Breast epithelium (tissue), 3 donors: ENCODE data around the gene PARP16.

Experiments used
- POLR2A ChIP-seq: fragments of 450-650 bp; IDR thresholded peaks from one replicate; pipeline ENCODE4 v1.6.1; 2016; ENCODE audit warnings: antibody characterized with exemption, mild to moderate bottlenecking, moderate library complexity
- POLR2AphosphoS5 ChIP-seq, 3 donors: sonication (generic); formaldehyde crosslinking; IDR thresholded peaks; one replicate each; pipeline ENCODE4 v1.6.1; 2017; ENCODE audit warnings: antibody characterized with exemption in 3 of 3
- TF ChIP-seq, protein P1 (sequence below), 3 donors: fragments of 450-650 bp; IDR thresholded peaks; one replicate each; pipeline ENCODE4 v1.5.1; 2016 to 2017; ENCODE audit warnings: antibody characterized with exemption in 3 of 3, mild to moderate bottlenecking in 3 of 3, moderate library complexity in 3 of 3

DNA sequence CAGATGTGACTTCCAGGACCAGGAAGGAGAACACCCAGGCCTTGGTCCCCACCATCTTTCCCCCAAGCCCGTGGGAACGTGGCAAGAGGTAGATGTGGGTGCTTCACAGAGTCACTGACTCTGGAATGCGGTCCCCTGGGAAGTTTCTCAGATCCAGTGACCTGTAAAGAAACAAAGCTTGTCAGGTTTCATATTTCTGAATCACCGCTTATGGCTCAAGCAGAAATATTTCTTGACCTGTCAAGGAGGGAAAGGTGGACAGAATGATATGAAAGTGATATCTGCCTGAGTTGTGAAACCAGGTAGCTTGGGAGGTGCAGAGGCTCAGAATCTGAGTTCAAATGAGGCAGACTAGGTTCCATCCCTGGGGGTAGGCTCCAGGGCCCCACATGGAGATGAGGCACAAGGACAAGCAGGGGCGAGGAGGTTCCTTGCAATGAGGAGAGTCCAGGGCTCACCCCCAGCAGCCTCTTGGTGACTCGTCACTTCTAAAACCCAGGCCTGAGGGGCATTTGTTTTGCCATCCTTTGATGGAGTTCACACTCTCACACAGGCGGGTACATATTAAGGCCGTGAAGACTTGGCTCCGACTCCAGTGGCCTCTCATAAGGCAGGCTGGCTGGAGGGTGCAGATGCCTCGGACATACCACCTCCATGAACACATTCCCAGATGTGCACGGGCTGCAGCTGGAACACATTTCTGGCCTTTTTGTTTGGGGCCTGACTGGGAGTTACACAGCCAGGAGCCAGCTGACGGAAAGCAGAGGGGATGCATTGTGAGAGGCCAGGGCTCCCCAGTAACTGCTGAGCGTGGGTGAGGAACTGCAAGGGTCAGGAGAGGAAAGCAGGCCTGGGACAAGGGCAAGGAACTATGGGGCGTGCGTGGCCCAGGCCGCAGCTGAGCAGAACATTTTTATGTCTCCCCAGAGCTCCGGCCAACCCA, 76.7 kb downstream of the PARP16 start:
- TF ChIP-seq POLR2AphosphoS5 (IDR thresholded peaks at IDR 0.05) (no peak), POLR2A (no peak)
- TF ChIP-seq, protein P1, sequence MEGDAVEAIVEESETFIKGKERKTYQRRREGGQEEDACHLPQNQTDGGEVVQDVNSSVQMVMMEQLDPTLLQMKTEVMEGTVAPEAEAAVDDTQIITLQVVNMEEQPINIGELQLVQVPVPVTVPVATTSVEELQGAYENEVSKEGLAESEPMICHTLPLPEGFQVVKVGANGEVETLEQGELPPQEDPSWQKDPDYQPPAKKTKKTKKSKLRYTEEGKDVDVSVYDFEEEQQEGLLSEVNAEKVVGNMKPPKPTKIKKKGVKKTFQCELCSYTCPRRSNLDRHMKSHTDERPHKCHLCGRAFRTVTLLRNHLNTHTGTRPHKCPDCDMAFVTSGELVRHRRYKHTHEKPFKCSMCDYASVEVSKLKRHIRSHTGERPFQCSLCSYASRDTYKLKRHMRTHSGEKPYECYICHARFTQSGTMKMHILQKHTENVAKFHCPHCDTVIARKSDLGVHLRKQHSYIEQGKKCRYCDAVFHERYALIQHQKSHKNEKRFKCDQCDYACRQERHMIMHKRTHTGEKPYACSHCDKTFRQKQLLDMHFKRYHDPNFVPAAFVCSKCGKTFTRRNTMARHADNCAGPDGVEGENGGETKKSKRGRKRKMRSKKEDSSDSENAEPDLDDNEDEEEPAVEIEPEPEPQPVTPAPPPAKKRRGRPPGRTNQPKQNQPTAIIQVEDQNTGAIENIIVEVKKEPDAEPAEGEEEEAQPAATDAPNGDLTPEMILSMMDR (IDR thresholded peaks at IDR 0.05): no peak
